Right lobe of liver (tissue), 4 donors: ENCODE results near the gene SUSD6.

Source experiments
- CTCF ChIP-seq, 4 donors: fragments of 200-600 bp in 3 of 4; fragments of 450-650 bp in 1 of 4; IDR thresholded peaks; one replicate each; pipeline versions ENCODE4 v1.5.1 to v1.8.0; 2016 to 2022; ENCODE audit warnings: antibody characterized with exemption in 4 of 4, mild to moderate bottlenecking in 2 of 4
- POLR2A ChIP-seq: fragments of 450-650 bp; IDR thresholded peaks from one replicate; pipeline ENCODE4 v1.6.1; 2017; ENCODE audit warnings: antibody characterized with exemption, mild to moderate bottlenecking
- donor health status: DM: no; HTN: no; CAD: no.
- donor health status: DM: no; HTN: no; CAD: no.
- donor health status: DM: no; HTN: yes; CAD: no.

GRCh38 chr14:69651664-69652063, 40.3 kb downstream of the SUSD6 start:
- no peak for TF ChIP-seq CTCF (IDR thresholded peaks at IDR 0.05)
- no peak for TF ChIP-seq POLR2A
